Right cardiac atrium (tissue), 5 donors: ENCODE measurements around the gene CRY1. TPM values are rescaled to one million over a fixed set of nuclear protein-coding genes. Genes with fewer than 3 reads are reported as not detected.

Experiments
- ATAC-seq, 2 donors: fragments of 200-7000 bp; cut with Tn5 transposase; one replicate each; pipeline versions ENCODE4 v1.8.0 to v1.9.1; 2020; ENCODE audit warnings: moderate library complexity in 2 of 2, mild to moderate bottlenecking in 1 of 2
- DNase-seq, 3 donors: peaks; one replicate each; pipeline ENCODE4 v3.0.0-alpha.2; 2020
- H3K27ac ChIP-seq: one replicate; pipeline ENCODE4 v1.5.1; 2013; ENCODE audit warnings: mild to moderate bottlenecking, low read length, control low read depth, moderate library complexity
- H3K27me3 ChIP-seq: one replicate; pipeline ENCODE4 v1.6.1; 2013; ENCODE audit not compliant: control insufficient read depth, insufficient read depth
- H3K4me1 ChIP-seq: one replicate; pipeline ENCODE4 v1.6.1; 2013; ENCODE audit warnings: low read length; ENCODE audit not compliant: control insufficient read depth, insufficient read depth
- H3K4me3 ChIP-seq: one replicate; pipeline ENCODE4 v1.5.1; 2013; ENCODE audit warnings: low read length, control low read depth
- H3K9me3 ChIP-seq: one replicate; pipeline ENCODE4 v1.6.1; 2013; ENCODE audit warnings: low read length; ENCODE audit not compliant: control insufficient read depth
- WGBS: extraction: QIAGEN DNeasy Blood & Tissue Kit; methylation state at CpG from one replicate; pipeline ENCODE4 v1.1.7; 2013; 5-methylcytosine and 5-hydroxymethylcytosine counted together
- intact Hi-C, 4 donors: fragments of 100-400 bp; cut with DNase I; formaldehyde crosslinking; loops; one replicate each; pipeline versions ENCODE4 v1.11.0 to v1.14.0; 2022 to 2023
- polyA plus RNA-seq: library from polyadenylated mRNA; stranded (reverse); fragments of 200-250 nt; gene quantifications from one replicate; pipeline ENCODE4 v1.2.3, GENCODE V29; 2013
- total RNA-seq, 4 donors: library from RNA; stranded (reverse); fragmentation: NEBNext Ultra II Directional; extraction: Animal tissue kit (Norgen Biotek cat#: 25700); gene quantifications; one replicate each; pipeline ENCODE4 v1.2.1, GENCODE V29; 2021
- donor health status: healthy with polysubstance abuse.
- donor health status: DM: no; HTN: yes; CAD: no.
- donor health status: DM: no; HTN: no; CAD: no.
- donor health status: DM: no; HTN: yes; CAD: no; lungs with severe emphysema.
- donor health status: DM: yes; HTN: yes; CAD: no.

Gene CRY1
- total and polyA plus RNA-seq, 5 donors: 6.9 to 26.8 (median 12.8) TPM

DNA sequence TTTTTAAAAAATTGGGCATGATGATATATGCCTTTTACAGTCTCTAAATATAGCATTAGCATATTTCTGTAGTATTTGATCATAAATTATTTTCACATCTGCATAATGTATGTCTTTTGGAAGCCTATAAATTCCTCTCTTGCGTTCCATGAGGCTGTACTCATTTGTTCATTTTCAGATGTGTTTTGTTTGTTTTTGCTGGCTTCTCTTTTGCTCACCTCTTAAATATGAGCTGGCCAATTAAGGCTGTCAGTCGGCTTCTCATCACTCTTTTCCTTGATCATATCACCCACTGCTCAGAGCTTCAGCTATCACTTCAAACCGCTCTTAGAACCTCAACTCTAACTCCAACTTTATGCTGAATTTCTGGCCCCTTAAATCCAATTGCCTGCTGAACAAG lies 131.1 kb downstream of the CRY1 start:
- Histone ChIP-seq H3K27ac (no peak overlapping the region), H3K4me3 (no peak overlapping the region), H3K9me3 (no peaks in the 10 kb centered on the region), H3K4me1 (peaks cover 1% of the 10 kb centered on the region), H3K27me3 (no peaks in the 10 kb centered on the region)
- intact Hi-C loops: no loop called here
- ATAC-seq (no peak), DNase-seq (no peak)
- 60% methylated on average over 3 of the region's 3 CpGs for WGBS

DNA sequence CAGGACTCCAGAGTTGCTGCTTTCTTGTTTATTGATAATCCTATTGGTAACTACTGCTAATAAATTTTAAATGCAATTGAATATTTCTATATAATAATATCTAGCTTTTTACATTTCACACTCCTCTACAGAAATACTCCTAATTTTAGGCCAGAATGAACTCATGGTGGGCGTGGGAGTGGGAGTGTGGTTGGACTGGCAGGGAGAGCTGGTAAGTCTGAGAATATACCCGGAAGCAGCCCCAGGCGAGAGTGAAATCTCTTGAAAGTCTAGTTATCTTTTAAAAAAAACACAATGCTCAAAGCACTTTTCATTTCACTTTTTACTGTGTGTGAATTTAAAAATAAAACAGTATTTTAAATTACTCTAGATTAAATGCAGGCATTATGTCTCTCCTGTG lies 132.9 kb downstream of the CRY1 start:
- peaks cover 1% of the 10 kb centered on the region for H3K4me1 ChIP-seq
- H3K9me3 ChIP-seq: no peaks in the 10 kb centered on the region
- 52% methylated on average over 3 of the region's 3 CpGs for WGBS
- no peak for DNase-seq
- no peak overlapping the region for H3K27ac ChIP-seq
- intact Hi-C loops: no loop called here
- H3K4me3 ChIP-seq: no peak overlapping the region
- ATAC-seq: no peak
- no peaks in the 10 kb centered on the region for H3K27me3 ChIP-seq

DNA sequence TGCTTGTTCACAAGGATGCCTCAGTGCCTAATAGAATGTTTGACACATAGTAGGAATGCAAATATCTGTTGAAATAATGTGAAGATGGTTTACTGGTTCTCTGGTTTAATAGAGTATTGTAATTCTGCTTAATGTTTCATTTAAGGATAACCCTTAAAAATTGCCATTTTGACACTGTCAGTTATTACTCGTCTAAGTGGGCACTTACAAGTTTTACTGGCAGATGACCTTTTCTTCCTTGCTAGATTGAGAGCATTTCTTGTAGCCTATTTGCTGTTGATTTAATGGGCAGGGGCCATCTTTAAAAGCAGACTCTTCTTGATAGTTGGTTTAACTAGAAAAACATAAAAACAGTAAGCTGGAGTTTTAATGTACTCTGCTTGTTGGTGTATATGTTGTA lies 135.8 kb downstream of the CRY1 start:
- Histone ChIP-seq H3K27ac (no peak overlapping the region), H3K4me3 (peak overlapping the region; percentile 80), H3K4me1 (peaks cover 1% of the 10 kb centered on the region), H3K27me3 (no peaks in the 10 kb centered on the region), H3K9me3 (no peaks in the 10 kb centered on the region)
- DNase-seq: no peak
- 7% methylated on average over 1 of the region's 1 CpG for WGBS
- no peak for ATAC-seq
- intact Hi-C loops: loop anchor here in 2 of 4 donors (10.0 kb wide), 1 partner anchor 137 kb away; the partner anchor contains the start of gene CRY1 (in 2 of the 2)

DNA sequence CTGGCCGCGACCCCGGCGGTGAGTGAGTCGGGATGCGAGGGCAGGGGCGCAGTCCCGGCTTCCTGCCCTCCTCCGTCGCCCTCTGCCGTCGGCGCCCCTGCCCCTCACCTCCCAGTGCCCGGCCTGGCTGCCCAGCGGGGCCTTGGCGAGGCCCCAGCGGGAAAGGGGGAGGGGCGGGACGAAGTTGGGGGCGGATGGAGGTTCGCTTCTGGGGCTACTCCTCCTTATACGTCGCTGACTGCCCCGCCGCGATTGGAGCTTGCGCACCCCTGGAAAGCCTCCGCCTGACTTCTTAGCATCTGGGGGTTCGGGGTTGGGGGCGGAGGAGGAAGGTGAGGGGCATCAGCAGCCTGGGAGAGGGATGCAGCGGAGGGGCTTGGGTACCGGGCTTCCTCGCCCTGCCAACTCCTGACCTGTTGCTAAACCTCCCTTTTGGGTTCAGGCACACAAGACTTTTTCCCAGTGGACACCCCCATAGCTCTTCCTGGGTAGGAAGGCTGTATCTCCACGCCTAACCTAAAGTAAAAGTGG lies 137.2 kb downstream of the CRY1 start:
- DNase-seq (peak; percentile 78 to 92 (median 86)), ATAC-seq (peak; percentile 65 to 68)
- H3K4me1 ChIP-seq: no peaks in the 10 kb centered on the region
- no peaks in the 10 kb centered on the region for H3K9me3 ChIP-seq
- no peaks in the 10 kb centered on the region for H3K27me3 ChIP-seq
- intact Hi-C loops: loop anchor here in 2 of 4 donors (10.0 kb wide), 1 partner anchor 139 kb away; the partner anchor contains the start of gene CRY1 (in 2 of the 2)
- WGBS: under 1% methylated on average over 34 of the region's 34 CpGs
- H3K4me3 ChIP-seq: peak overlapping the region; percentile 80
- H3K27ac ChIP-seq: peak overlapping the region; percentile 95

DNA sequence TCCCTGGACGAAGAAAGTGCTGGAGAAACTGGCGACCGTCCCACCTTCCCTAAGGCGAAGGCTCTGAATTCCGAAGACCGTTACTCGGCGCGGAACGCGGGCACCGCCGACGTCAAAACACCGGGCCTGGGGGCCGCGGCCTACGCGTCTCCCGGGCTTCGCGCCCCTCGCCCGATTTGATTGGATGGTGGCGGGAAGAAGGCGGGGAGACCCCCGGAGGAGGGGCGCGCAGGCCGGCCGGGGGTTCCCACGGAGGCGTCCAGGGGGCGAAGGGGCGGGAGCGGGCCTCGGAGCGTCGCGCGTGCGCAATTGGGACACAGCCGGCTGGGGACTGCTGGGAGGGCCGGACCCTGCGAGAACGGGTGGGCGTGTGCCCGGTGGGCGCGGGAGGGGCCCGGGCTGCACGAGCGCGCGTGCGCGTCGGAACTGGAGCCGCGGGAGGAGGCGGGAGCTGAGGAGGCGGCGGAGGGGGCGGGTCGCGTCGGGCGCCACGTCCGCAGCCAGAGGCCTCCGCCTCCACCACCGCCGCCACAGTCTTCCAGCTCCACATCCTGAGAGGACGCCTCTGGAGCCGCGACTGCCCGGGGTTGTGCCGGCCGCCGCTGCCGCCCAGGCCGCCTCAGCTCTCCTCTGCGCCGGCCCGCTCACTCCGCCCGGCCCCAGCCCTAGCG lies 137.8 kb downstream of the CRY1 start, which contains the start of gene TMEM263:
TSS of gene TMEM263 (plus strand) at position 531 of the 671 bp plus-strand sequence. CDS start 11,210 bp downstream, outside the sequence.
- Histone ChIP-seq H3K9me3 (no peaks in the 10 kb centered on the region), H3K4me1 (no peaks in the 10 kb centered on the region), H3K27me3 (no peaks in the 10 kb centered on the region), H3K27ac (peak within 1 kb of the TSS; percentile 95), H3K4me3 (peak within 1 kb of the TSS; percentile 80)
- ATAC-seq (peak; percentile 95 to 96), DNase-seq (peak; percentile 97 to 99 (median 98))
- under 1% methylated on average over 88 of the region's 88 CpGs for WGBS
- intact Hi-C loops: loop anchor here in 2 of 4 donors (10.0 kb wide), 1 partner anchor 139 kb away; the partner anchor contains the start of gene CRY1 (in 2 of the 2)

DNA sequence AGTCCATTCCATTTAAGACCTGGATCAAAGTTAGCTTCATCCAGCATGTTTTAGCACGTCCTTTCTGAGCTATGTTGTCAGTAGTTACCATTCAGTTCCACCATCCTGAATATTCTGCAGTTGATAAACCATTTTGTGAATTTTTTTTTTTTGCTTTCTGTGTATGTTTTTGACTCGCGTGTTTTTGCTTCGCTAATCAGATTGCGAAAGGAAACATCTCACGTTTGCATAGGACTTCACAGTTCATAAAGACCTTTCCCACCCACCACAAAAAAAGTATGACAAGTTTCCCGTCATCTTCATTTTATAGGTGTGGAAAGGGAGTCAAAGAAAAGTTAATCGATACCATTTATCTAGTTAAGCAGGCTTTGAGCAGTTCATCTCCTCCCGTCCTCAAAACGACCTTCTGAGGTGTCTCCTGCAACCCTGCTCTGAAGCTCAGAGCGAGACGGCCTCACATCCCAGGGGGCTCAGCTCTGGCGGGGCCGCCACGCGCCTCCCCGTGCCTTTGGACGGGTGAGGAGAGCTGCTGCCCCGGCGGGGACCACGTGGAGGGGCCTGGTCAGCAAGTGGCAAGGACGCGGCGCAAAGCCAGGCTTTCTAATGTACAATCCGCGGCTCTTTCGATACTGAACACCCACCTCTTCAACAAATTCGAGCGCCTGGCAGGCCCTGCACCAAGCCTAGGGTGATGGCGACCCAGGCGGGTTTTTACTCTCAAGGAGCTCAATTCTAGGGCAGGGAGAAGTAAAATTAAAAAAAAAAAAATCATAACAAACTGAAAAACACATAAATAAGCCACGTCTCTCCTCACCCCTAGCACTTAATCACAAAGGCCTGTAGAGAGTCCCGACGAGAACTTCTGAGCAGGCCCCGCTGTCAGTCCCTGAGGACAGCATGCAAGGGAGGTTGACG lies 138.6 kb downstream of the CRY1 start:
- Histone ChIP-seq H3K9me3 (no peaks in the 10 kb centered on the region), H3K27ac (peak overlapping the region; percentile 28), H3K27me3 (no peaks in the 10 kb centered on the region), H3K4me3 (peak overlapping the region; percentile 80), H3K4me1 (no peaks in the 10 kb centered on the region)
- ATAC-seq: peak; percentile 1 to 4
- intact Hi-C loops: loop anchor here in 2 of 4 donors (10.0 kb wide), 1 partner anchor 140 kb away; the partner anchor contains the start of gene CRY1 (in 2 of the 2)
- 36% methylated on average over 36 of the region's 36 CpGs for WGBS
- DNase-seq: peak; percentile 63 to 82 (median 80)

DNA sequence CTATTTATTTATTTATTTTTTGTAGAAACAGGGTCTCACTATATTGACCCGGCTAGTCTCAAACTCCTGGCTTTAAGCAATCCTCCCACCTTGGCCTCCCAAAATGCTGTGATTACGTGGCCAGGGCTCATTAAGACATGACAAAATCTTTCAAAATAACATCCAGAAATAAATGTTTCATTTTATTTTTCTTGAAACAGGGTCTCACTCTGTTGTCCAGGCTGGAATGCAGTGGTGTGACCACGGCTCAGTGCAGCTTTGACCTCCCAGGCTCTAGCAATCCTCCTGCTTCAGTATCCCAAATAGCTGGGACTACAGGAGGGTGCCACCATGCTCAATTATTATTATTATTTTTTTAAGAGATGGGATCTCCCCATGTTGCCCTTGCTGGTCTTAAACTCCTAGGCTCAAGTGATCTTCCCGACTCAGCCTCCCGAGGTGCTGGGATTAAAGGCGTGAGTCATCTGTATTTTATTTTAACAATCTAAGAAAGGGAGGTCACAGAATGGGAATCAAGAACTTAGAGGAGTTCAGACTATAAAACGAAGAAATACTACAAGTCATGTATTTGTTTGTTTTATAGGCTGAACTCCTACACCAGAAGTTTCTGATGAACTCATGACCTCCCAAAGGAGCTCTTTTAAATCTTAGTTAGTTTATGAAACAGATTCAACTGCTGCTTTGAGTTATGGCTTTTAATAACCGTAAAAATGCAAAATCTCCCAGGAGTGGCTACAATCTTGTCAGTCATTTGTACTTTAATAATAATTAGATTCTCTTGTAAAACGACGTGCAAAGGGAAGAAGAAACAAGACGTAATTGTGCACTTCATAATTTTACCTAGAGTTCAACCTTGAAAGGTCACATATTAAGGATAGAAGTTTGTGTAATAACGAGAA lies 139.7 kb downstream of the CRY1 start:
- Histone ChIP-seq H3K27me3 (no peaks in the 10 kb centered on the region), H3K9me3 (no peaks in the 10 kb centered on the region), H3K4me1 (no peaks in the 10 kb centered on the region), H3K27ac (no peak overlapping the region), H3K4me3 (no peak overlapping the region)
- intact Hi-C loops: loop anchor here in 2 of 4 donors (10.0 kb wide), 1 partner anchor 141 kb away; the partner anchor contains the start of gene CRY1 (in 2 of the 2)
- DNase-seq: peak in 1 of 3 donors; percentile 13
- 93% methylated on average over 12 of the region's 12 CpGs for WGBS
- ATAC-seq: no peak

DNA sequence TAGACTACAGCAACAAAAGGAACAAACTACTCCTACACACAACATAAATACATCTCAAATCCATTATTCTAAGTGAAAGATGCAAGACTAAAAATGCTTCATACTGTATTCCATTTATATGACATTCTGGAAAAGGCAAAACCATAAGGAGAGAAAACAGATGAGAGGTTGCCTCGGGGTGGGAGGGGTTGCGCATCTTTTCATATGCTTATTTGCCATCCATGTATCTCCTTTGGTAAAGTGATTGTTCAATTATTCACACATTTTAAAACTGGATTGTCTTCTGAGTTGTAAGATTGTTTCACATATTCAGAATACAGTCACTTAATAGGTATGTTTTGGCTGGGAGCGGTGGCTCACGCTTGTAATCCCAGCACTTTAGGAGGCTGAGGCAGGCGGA lies 142.8 kb downstream of the CRY1 start:
- ATAC-seq (no peak), DNase-seq (no peak)
- Histone ChIP-seq H3K4me1 (no peaks in the 10 kb centered on the region), H3K4me3 (no peak overlapping the region), H3K27ac (no peak overlapping the region), H3K27me3 (no peaks in the 10 kb centered on the region), H3K9me3 (no peaks in the 10 kb centered on the region)
- intact Hi-C loops: loop anchor here in 2 of 4 donors (10.0 kb wide), 1 partner anchor 144 kb away; the partner anchor contains the start of gene CRY1 (in 2 of the 2)
- WGBS: 95% methylated on average over 5 of the region's 5 CpGs

DNA sequence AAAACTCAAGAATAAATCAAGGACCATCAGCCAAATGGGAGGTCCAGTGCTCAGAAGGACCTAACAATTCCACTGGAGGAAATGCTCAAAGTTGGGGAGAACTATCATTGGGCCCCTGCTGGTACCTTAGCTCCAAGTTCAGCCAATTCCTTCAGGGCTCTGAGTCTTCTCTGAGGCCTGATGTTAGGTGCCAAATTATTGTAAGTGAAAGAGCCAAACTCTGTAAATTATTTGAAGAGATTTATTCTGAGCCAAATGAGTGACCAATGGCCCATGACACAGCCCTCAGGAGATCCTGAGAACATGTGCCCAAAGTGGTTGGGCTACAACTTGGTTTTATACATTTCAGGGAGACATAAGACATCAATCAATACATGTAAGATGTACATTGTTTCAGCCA lies 145.9 kb downstream of the CRY1 start:
- Histone ChIP-seq H3K27me3 (no peaks in the 10 kb centered on the region), H3K27ac (no peak overlapping the region), H3K4me1 (no peaks in the 10 kb centered on the region), H3K9me3 (no peaks in the 10 kb centered on the region), H3K4me3 (no peak overlapping the region)
- DNase-seq: no peak
- intact Hi-C loops: no loop called here
- ATAC-seq: no peak

DNA sequence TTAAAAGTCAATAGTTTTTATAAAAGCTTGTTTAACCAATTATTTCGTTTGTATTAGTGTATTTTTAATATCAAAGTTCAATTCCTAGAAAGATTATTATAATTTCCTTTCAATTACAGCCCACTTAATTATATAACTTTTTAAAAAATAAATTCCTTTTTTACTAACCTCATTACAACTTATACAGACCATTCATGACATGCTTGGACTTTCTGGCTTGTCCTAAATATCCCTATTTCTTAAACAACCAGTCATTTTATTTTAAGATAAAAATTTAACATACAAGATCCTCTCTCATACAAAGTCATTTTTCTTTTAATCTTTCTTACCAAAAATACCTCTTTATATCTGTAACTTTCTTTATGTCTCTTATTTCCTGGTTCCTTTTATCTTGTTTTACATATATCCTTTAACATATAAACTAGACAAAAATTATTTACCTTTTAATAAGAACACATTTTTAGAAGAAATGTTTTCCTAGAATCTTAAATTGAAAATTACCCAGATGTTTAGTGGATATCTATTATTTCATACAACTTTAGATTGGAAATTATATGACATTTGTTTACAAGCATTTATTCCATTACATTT lies 148.0 kb downstream of the CRY1 start:
- Histone ChIP-seq H3K4me3 (no peak overlapping the region), H3K9me3 (no peaks in the 10 kb centered on the region), H3K27ac (no peak overlapping the region), H3K4me1 (no peaks in the 10 kb centered on the region), H3K27me3 (no peaks in the 10 kb centered on the region)
- intact Hi-C loops: no loop called here
- ATAC-seq (no peak), DNase-seq (no peak)
- 18% methylated on average over 1 of the region's 1 CpG for WGBS
